K562 (cell line): ENCODE results near the gene CAPN12. TPM values are rescaled to one million over a fixed set of nuclear protein-coding genes. Genes with fewer than 3 reads are reported as not detected.

ENCODE experiments used
- CC2D1A ChIP-seq: fragments of 450-650 bp; IDR thresholded peaks from 2 replicates; pipeline ENCODE4 v1.6.1; 2017; ENCODE audit warnings: mild to moderate bottlenecking
- ETV6 ChIP-seq, 3 experiments: fragments of 150-350 bp in 1 of 3; sonication (generic) in 1 of 3; formaldehyde crosslinking in 1 of 3; IDR thresholded peaks; 2 replicates each; pipeline versions ENCODE4 v1.6.1 to v1.8.0; 2014 to 2022; ENCODE audit warnings: borderline replicate concordance in 2 of 3, low read depth in 2 of 3, antibody characterized with exemption in 1 of 3, low read length in 1 of 3, mild to moderate bottlenecking in 1 of 3, missing genetic modification reagents in 1 of 3
- FOXP1 ChIP-seq: sonication (generic); formaldehyde crosslinking; IDR thresholded peaks from 2 replicates; pipeline ENCODE4 v1.8.0; 2022; ENCODE audit warnings: mild to moderate bottlenecking, missing genetic modification reagents
- HDGF ChIP-seq: fragments of 450-650 bp; IDR thresholded peaks from 2 replicates; pipeline ENCODE4 v1.6.1; 2016
- HINFP ChIP-seq: fragments of 450-650 bp; conservative IDR thresholded peaks from 2 replicates; pipeline ENCODE4 v1.6.1; 2016; ENCODE audit warnings: missing genetic modification characterization, low read depth, mild to moderate bottlenecking, control low read depth, missing compliant biosample characterization
- JUN ChIP-seq, 2 experiments: sonication (generic) in 1 of 2; formaldehyde crosslinking in 1 of 2; IDR thresholded peaks; 2 replicates each; pipeline versions ENCODE4 v1.6.1 to v1.8.0; 2012 to 2022; ENCODE audit warnings: borderline replicate concordance in 2 of 2, mild to moderate bottlenecking in 2 of 2, improper control_type of control experiment in 1 of 2, low read depth in 1 of 2, low read length in 1 of 2, missing genetic modification reagents in 1 of 2
- LARP7 ChIP-seq: fragments of 450-650 bp; IDR thresholded peaks from 2 replicates; pipeline ENCODE4 v1.6.1; 2016
- MEF2D ChIP-seq: conservative IDR thresholded peaks from 2 replicates; pipeline ENCODE4 v1.6.1; 2016; ENCODE audit warnings: low read depth, missing genetic modification characterization, missing compliant biosample characterization
- PHF21A ChIP-seq: fragments of 450-650 bp; IDR thresholded peaks from 2 replicates; pipeline ENCODE4 v1.6.1; 2017; ENCODE audit warnings: low read depth, borderline replicate concordance
- PTRF ChIP-seq: fragments of 450-650 bp; IDR thresholded peaks from 2 replicates; pipeline ENCODE4 v1.6.1; 2016; ENCODE audit warnings: mild to moderate bottlenecking, missing genetic modification characterization, missing compliant biosample characterization
- RBBP5 ChIP-seq: fragments of 200-600 bp; sonication (generic); IDR thresholded peaks from 2 replicates; pipeline ENCODE4 v1.6.1; 2012; ENCODE audit warnings: borderline replicate concordance, mild to moderate bottlenecking, low read length, control low read depth, inconsistent platforms; ENCODE audit not compliant: insufficient read depth, poor library complexity, severe bottlenecking
- RBM39 ChIP-seq: fragments of 200-400 bp; formaldehyde crosslinking; optimal IDR thresholded peaks from 2 replicates; pipeline ENCODE3; 2018; ENCODE audit warnings: low read depth, low read length
- SAP30 ChIP-seq: fragments of 200-600 bp; sonication (generic); IDR thresholded peaks from 2 replicates; pipeline ENCODE4 v1.6.1; 2012; ENCODE audit warnings: borderline replicate concordance, low read depth, mild to moderate bottlenecking, moderate library complexity, low read length, control low read depth, inconsistent platforms; ENCODE audit not compliant: insufficient read depth, poor library complexity, severe bottlenecking
- SMARCA4 ChIP-seq: fragments of 450-650 bp; IDR thresholded peaks from 2 replicates; pipeline ENCODE4 v1.6.1; 2016
- TAF15 ChIP-seq: fragments of 200-400 bp; formaldehyde crosslinking; IDR thresholded peaks from 2 replicates; pipeline ENCODE4 v1.6.1; 2017; ENCODE audit warnings: mild to moderate bottlenecking, low read depth, low read length, moderate library complexity
- U2AF2 ChIP-seq: fragments of 200-400 bp; formaldehyde crosslinking; optimal IDR thresholded peaks from 2 replicates; pipeline ENCODE3; 2017; ENCODE audit warnings: low read depth, mild to moderate bottlenecking, low read length
- ZFP36 ChIP-seq: fragments of 150-350 bp; IDR thresholded peaks from 2 replicates; pipeline ENCODE4 v1.6.1; 2018; ENCODE audit warnings: low read length, low read depth; ENCODE audit not compliant: partially characterized antibody
- ZFX ChIP-seq: sonication (generic); formaldehyde crosslinking; IDR thresholded peaks from 2 replicates; pipeline ENCODE4 v1.8.0; 2022; ENCODE audit warnings: mild to moderate bottlenecking, missing genetic modification reagents, moderate library complexity
- ZNF124 ChIP-seq: sonication (generic); formaldehyde crosslinking; IDR thresholded peaks from 2 replicates; pipeline ENCODE4 v1.8.1; 2022; ENCODE audit warnings: missing genetic modification reagents
- ZNF263 ChIP-seq: sonication (generic); formaldehyde crosslinking; IDR thresholded peaks from 2 replicates; pipeline ENCODE4 v1.8.0; 2022; ENCODE audit warnings: mild to moderate bottlenecking, missing genetic modification reagents, borderline replicate concordance
- ZNF583 ChIP-seq: fragments of 250-450 bp; sonication (Bioruptor Pico); IDR thresholded peaks from 2 replicates; pipeline ENCODE4 v1.4.0; 2020
- ZNF699 ChIP-seq: fragments of 250-450 bp; sonication (Bioruptor Pico); IDR thresholded peaks from 2 replicates; pipeline ENCODE4 v1.8.0; 2021; ENCODE audit warnings: mild to moderate bottlenecking, moderate library complexity; ENCODE audit not compliant: insufficient replicate concordance
- polyA plus RNA-seq, 8 experiments: library from polyadenylated mRNA; depleted of rRNA in 4 of 8; stranded (reverse) in 5 of 8; unstranded in 3 of 8; fragments of >200 nt; fragmentation: Nextera tagmentation in 2 of 8; fragmentation: Illumina TruSeq in 1 of 8; extraction: Ambion mirVana in 2 of 8; extraction: Trizol in 1 of 8; gene quantifications; 2 replicates each; pipeline versions ENCODE4 v1.2.1 to v1.2.3, GENCODE V29; 2011 to 2014; ENCODE audit warnings: inconsistent platforms in 1 of 8, missing spikeins in 1 of 8
- total RNA-seq, 7 experiments: library from RNA; depleted of rRNA in 6 of 7; stranded (reverse); fragments of >200 nt in 6 of 7; fragmentation: Illumina TruSeq in 2 of 7; extraction: Trizol in 2 of 7; gene quantifications; 2 replicates each; pipeline versions ENCODE4 v1.2.1 to v1.2.3, GENCODE V29; 2011 to 2021; ENCODE audit warnings: low replicate concordance in 1 of 7
- TF ChIP-seq, protein P1 (sequence below): fragments of 450-650 bp; IDR thresholded peaks from one replicate; pipeline ENCODE4 v1.6.1; 2018; ENCODE audit warnings: mild to moderate bottlenecking, moderate library complexity; ENCODE audit not compliant: partially characterized antibody

The CAPN12 gene
- total and polyA plus RNA-seq, 9 of the 15 experiments (the other 6 are each of a cell fraction or from before 2014, with no cell fraction given) = 0.83 to 7.0 (median 1.6) TPM

- TF ChIP-seq, protein P1, sequence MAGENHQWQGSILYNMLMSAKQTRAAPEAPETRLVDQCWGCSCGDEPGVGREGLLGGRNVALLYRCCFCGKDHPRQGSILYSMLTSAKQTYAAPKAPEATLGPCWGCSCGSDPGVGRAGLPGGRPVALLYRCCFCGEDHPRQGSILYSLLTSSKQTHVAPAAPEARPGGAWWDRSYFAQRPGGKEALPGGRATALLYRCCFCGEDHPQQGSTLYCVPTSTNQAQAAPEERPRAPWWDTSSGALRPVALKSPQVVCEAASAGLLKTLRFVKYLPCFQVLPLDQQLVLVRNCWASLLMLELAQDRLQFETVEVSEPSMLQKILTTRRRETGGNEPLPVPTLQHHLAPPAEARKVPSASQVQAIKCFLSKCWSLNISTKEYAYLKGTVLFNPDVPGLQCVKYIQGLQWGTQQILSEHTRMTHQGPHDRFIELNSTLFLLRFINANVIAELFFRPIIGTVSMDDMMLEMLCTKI = no peak
- peak; percentile 97 for TF ChIP-seq HDGF
- peak; percentile 32; the same call in 1 of the 2 replicates for TF ChIP-seq LARP7
- TF ChIP-seq ZFP36 = peak; percentile 91
- TF ChIP-seq PHF21A = no peak
- no peak for TF ChIP-seq ZNF124 (CRISPR knock-in tag)
- TF ChIP-seq ZNF699 = no peak
- no peak for TF ChIP-seq RBM39
- TF ChIP-seq CC2D1A = no peak; the same call in 1 of the 2 replicates
- no peak for TF ChIP-seq RBBP5
- TF ChIP-seq MEF2D (tag) = no peak
- TF ChIP-seq SAP30 = no peak
- TF ChIP-seq TAF15 = no peak
- TF ChIP-seq SMARCA4 = 0 out of 2 replicates have a peak, but pooled peaks have one; percentile 20
- TF ChIP-seq PTRF (tag) = no peak
- TF ChIP-seq ZNF263 = peak; percentile 100
- no peak for TF ChIP-seq ZFX (CRISPR knock-in tag)
- TF ChIP-seq FOXP1 (CRISPR knock-in tag) = no peak
- TF ChIP-seq ZNF583 (CRISPR knock-in tag) = no peak
- no peak for TF ChIP-seq U2AF2
- TF ChIP-seq JUN (IDR thresholded peaks at IDR 0.05; ENCODE audit: borderline replicate concordance, low read depth, low read length) = no peak
- no peak for TF ChIP-seq JUN (CRISPR knock-in tag; IDR thresholded peaks at IDR 0.05; ENCODE audit: borderline replicate concordance)
- TF ChIP-seq HINFP (tag) = no peak
- TF ChIP-seq ETV6 (IDR thresholded peaks at IDR 0.05; ENCODE audit: borderline replicate concordance in 1 of 2, low read depth in 2 of 2, low read length in 1 of 2) = no peak
- TF ChIP-seq ETV6 (CRISPR knock-in tag; IDR thresholded peaks at IDR 0.05; ENCODE audit: borderline replicate concordance) = no peak
These were observed 16.2 kb downstream of the CAPN12 start (continued) for GRCh38 chr19:38727868-38728660.
